ENCODE measurements around the gene C11orf21. TPM values are rescaled to one million over a fixed set of nuclear protein-coding genes. Genes with fewer than 3 reads are reported as not detected.

The C11orf21 gene
- polyA plus RNA-seq, 1 of the 3 experiments (the other 2 are of a cell fraction) = 0.03 TPM

- H3K27me3 ChIP-seq (ENCODE audit: insufficient read depth) = peaks cover 5% of the 10 kb centered on the region; the same call in 1 of the 2 replicates
Observed at GRCh38 chr11:2263071-2263565, 38.6 kb downstream of the C11orf21 start.

More at GRCh38 chr11:2263071-2263565, 38.6 kb downstream of the C11orf21 start:
- no peaks in the 10 kb centered on the region for H3K9me3 ChIP-seq
- H3K4me1 ChIP-seq (ENCODE audit: control insufficient read depth in 1 of 2, insufficient read depth in 2 of 2, low read depth in 1 of 2, low read length in 1 of 2) = no peaks in the 10 kb centered on the region
- no peak overlapping the region for H3K9ac ChIP-seq
- no peaks in the 10 kb centered on the region for H4K20me1 ChIP-seq (ENCODE audit: insufficient read depth)
- H3K27ac ChIP-seq (ENCODE audit: low read depth in 2 of 2, low read length in 1 of 2) = no peak overlapping the region
- ChIA-PET CTCF (interaction anchor here (1.2 to 1.3 kb wide), 3 partner anchors 42 to 270 kb away, joined by 3 to 4 read pairs (median 3); no protein-coding TSS in a partner anchor), POLR2A (no interaction called here)
- H3K4me2 ChIP-seq = no peak overlapping the region
- 48% methylated on average over 3 of the region's 10 CpGs for WGBS (ENCODE audit: low lambda C conversion rate)
- H3K4me3 ChIP-seq (ENCODE audit: low read depth in 2 of 2, low read length in 1 of 2) = no peak overlapping the region
- no peaks in the 10 kb centered on the region for H3K36me3 ChIP-seq (replicated peaks in 1 of 2; ENCODE audit: control insufficient read depth in 1 of 2, insufficient read depth in 2 of 2, low read length in 1 of 2)
- no peak for DNase-seq
- H3K79me2 ChIP-seq (ENCODE audit: insufficient read depth) = no peaks in the 10 kb centered on the region
- no peaks in the 10 kb centered on the region for H3K9me2 ChIP-seq
- no peak overlapping the region for H2AFZ ChIP-seq (ENCODE audit: low read depth)
- no peak for TF ChIP-seq SMC3 (IDR thresholded peaks at IDR 0.05; ENCODE audit: low read depth, low read length)
- TF ChIP-seq YY1 (IDR thresholded peaks at IDR 0.05; ENCODE audit: low read depth) = no peak
- TF ChIP-seq RFX5 (IDR thresholded peaks at IDR 0.05; ENCODE audit: low read length) = no peak
- TF ChIP-seq MAX (IDR thresholded peaks at IDR 0.05; ENCODE audit: low read depth) = no peak
- TF ChIP-seq JUND (IDR thresholded peaks at IDR 0.05) = no peak
- no peak for TF ChIP-seq SIN3A (IDR thresholded peaks at IDR 0.05; ENCODE audit: borderline replicate concordance, low read depth, low read length)
- TF ChIP-seq REST (IDR thresholded peaks at IDR 0.05; ENCODE audit: low read depth, low read length) = no peak
- no peak for TF ChIP-seq GATA2 (CRISPR knock-in tag; IDR thresholded peaks at IDR 0.05)
- no peak for TF ChIP-seq ZBTB33 (IDR thresholded peaks at IDR 0.05; ENCODE audit: borderline replicate concordance, low read depth)
- TF ChIP-seq FOXM1 (IDR thresholded peaks at IDR 0.05; ENCODE audit: low read depth) = no peak
- H3F3A ChIP-seq (replicated peaks; ENCODE audit: insufficient read depth) = no peaks in the 10 kb centered on the region
